H9 (cell line): ENCODE data around the gene TRABD2B. TPM values are rescaled to one million over a fixed set of nuclear protein-coding genes. Genes with fewer than 3 reads are reported as not detected.

Experiments used
- DNase-seq: peaks from one replicate; pipeline ENCODE4 v3.0.0-alpha.2; 2017
- H2AFZ ChIP-seq: one replicate; pipeline ENCODE4 v1.6.1; 2013; ENCODE audit warnings: mild to moderate bottlenecking, low read length, control low read depth, moderate library complexity
- H2AK5ac ChIP-seq: 2 replicates; pipeline ENCODE4 v1.6.1; 2013; ENCODE audit warnings: low read length, control low read depth, mixed read lengths; ENCODE audit not compliant: insufficient read length
- H2BK120ac ChIP-seq: one replicate; pipeline ENCODE4 v1.6.1; 2013; ENCODE audit warnings: low read depth, mild to moderate bottlenecking, low read length, control low read depth, inconsistent platforms; ENCODE audit not compliant: poor library complexity, severe bottlenecking
- H2BK12ac ChIP-seq: 2 replicates; pipeline ENCODE4 v1.6.1; 2013; ENCODE audit warnings: low read length, control low read depth, mixed read lengths, low read depth; ENCODE audit not compliant: insufficient read length
- H2BK15ac ChIP-seq: 2 replicates; pipeline ENCODE4 v1.6.1; 2013; ENCODE audit warnings: low read depth, low read length, control low read depth
- H2BK20ac ChIP-seq: one replicate; pipeline ENCODE4 v1.6.1; 2013; ENCODE audit warnings: low read depth, mild to moderate bottlenecking, low read length, control low read depth, inconsistent platforms; ENCODE audit not compliant: poor library complexity, severe bottlenecking
- H2BK5ac ChIP-seq: 2 replicates; pipeline ENCODE4 v1.6.1; 2013; ENCODE audit warnings: low read length, control low read depth, mixed read lengths; ENCODE audit not compliant: insufficient read length
- H3K14ac ChIP-seq: 2 replicates; pipeline ENCODE4 v1.6.1; 2013; ENCODE audit warnings: low read length, control low read depth; ENCODE audit not compliant: insufficient read depth
- H3K18ac ChIP-seq: 2 replicates; pipeline ENCODE4 v1.6.1; 2013; ENCODE audit warnings: low read depth, mild to moderate bottlenecking, mixed read lengths, low read length, control low read depth; ENCODE audit not compliant: insufficient read length
- H3K23ac ChIP-seq: 2 replicates; pipeline ENCODE4 v1.6.1; 2013; ENCODE audit warnings: low read length, control low read depth, mixed read lengths, low read depth; ENCODE audit not compliant: insufficient read length
- H3K23me2 ChIP-seq: 2 replicates; pipeline ENCODE4 v1.6.1; 2013; ENCODE audit warnings: low read depth, mild to moderate bottlenecking, mixed read lengths, low read length, control low read depth; ENCODE audit not compliant: insufficient read length, poor library complexity, severe bottlenecking
- H3K27ac ChIP-seq: 2 replicates; pipeline ENCODE4 v1.5.1; 2013; ENCODE audit warnings: low read length, control low read depth, mixed read lengths, low read depth; ENCODE audit not compliant: insufficient read length
- H3K27me3 ChIP-seq: 2 replicates; pipeline ENCODE4 v1.6.1; 2013; ENCODE audit warnings: low read length, control low read depth, inconsistent platforms; ENCODE audit not compliant: insufficient read depth
- H3K4ac ChIP-seq: 2 replicates; pipeline ENCODE4 v1.6.1; 2013; ENCODE audit warnings: low read depth, mild to moderate bottlenecking, control low read depth, inconsistent platforms, low read length, moderate library complexity
- H3K4me1 ChIP-seq: 2 replicates; pipeline ENCODE4 v1.6.1; 2013; ENCODE audit warnings: low read length, control low read depth, inconsistent platforms; ENCODE audit not compliant: insufficient read depth
- H3K4me2 ChIP-seq: 2 replicates; pipeline ENCODE4 v1.6.1; 2013; ENCODE audit warnings: low read length, control low read depth, mixed read lengths; ENCODE audit not compliant: insufficient read length, insufficient read depth
- H3K56ac ChIP-seq: 2 replicates; pipeline ENCODE4 v1.6.1; 2013; ENCODE audit warnings: low read depth, mild to moderate bottlenecking, mixed read lengths, low read length, control low read depth; ENCODE audit not compliant: insufficient read length
- H3K79me1 ChIP-seq: 2 replicates; pipeline ENCODE4 v1.6.1; 2013; ENCODE audit warnings: low read depth, mild to moderate bottlenecking, moderate library complexity, low read length, control low read depth, inconsistent platforms; ENCODE audit not compliant: insufficient read depth, poor library complexity, severe bottlenecking
- H3K79me2 ChIP-seq: 2 replicates; pipeline ENCODE4 v1.6.1; 2013; ENCODE audit warnings: low read length, control low read depth, inconsistent platforms; ENCODE audit not compliant: insufficient read depth
- H3K9ac ChIP-seq: 2 replicates; pipeline ENCODE4 v1.6.1; 2013; ENCODE audit warnings: low read length, control low read depth, mixed read lengths; ENCODE audit not compliant: insufficient read length; ENCODE audit errors: extremely low read depth
- H3K9me3 ChIP-seq: one replicate; pipeline ENCODE4 v1.6.1; 2013; ENCODE audit warnings: low read depth, low read length, inconsistent platforms; ENCODE audit not compliant: control insufficient read depth
- H3T11ph ChIP-seq: one replicate; pipeline ENCODE4 v1.6.1; 2013; ENCODE audit warnings: mild to moderate bottlenecking, low read length, control low read depth, inconsistent platforms
- H4K20me1 ChIP-seq: one replicate; pipeline ENCODE4 v1.6.1; 2013; ENCODE audit not compliant: control insufficient read depth, insufficient read length, insufficient read depth
- H4K5ac ChIP-seq: 2 replicates; pipeline ENCODE4 v1.6.1; 2013; ENCODE audit warnings: low read depth, mild to moderate bottlenecking, mixed read lengths, low read length, control low read depth; ENCODE audit not compliant: insufficient read length
- H4K8ac ChIP-seq: replicated peaks from 2 replicates; pipeline ENCODE4 v1.6.1; 2013; ENCODE audit warnings: low read length, control low read depth, mixed read lengths, low read depth; ENCODE audit not compliant: insufficient read length
- H4K91ac ChIP-seq: 2 replicates; pipeline ENCODE4 v1.6.1; 2013; ENCODE audit warnings: low read depth, mild to moderate bottlenecking, moderate library complexity, mixed read lengths, low read length, control low read depth; ENCODE audit not compliant: insufficient read length
- H3K27ac Mint-ChIP-seq, 3 experiments: 2 replicates in 2 of 3; 3 replicates in 1 of 3; pipeline ENCODE4 v1.8.0; 2020 to 2021; ENCODE audit warnings: mixed read lengths in 3 of 3, mild to moderate bottlenecking in 1 of 3, moderate library complexity in 1 of 3
- H3K27me3 Mint-ChIP-seq: 2 replicates; pipeline ENCODE4 v1.8.0; 2021; ENCODE audit warnings: low read depth, mild to moderate bottlenecking, moderate library complexity, mixed read lengths
- H3K36me3 Mint-ChIP-seq, 3 experiments: 2 replicates in 2 of 3; 3 replicates in 1 of 3; pipeline ENCODE4 v1.8.0; 2020 to 2021; ENCODE audit warnings: low read depth in 3 of 3, mixed read lengths in 3 of 3; ENCODE audit not compliant: insufficient read depth in 1 of 3
- H3K4me1 Mint-ChIP-seq, 2 experiments: 2 replicates each; pipeline ENCODE4 v1.8.0; 2020; ENCODE audit warnings: mixed read lengths in 2 of 2
- H3K4me3 Mint-ChIP-seq, 2 experiments: 2 replicates in 1 of 2; 3 replicates in 1 of 2; pipeline ENCODE4 v1.8.0; 2020 to 2021; ENCODE audit warnings: mild to moderate bottlenecking in 2 of 2, mixed read lengths in 2 of 2, moderate library complexity in 1 of 2
- H3K9me3 Mint-ChIP-seq, 2 experiments: 2 replicates in 1 of 2; 3 replicates in 1 of 2; pipeline ENCODE4 v1.8.0; 2020; ENCODE audit warnings: mild to moderate bottlenecking in 2 of 2, mixed read lengths in 2 of 2, moderate library complexity in 1 of 2
- WGBS: extraction: QIAGEN DNeasy Blood & Tissue Kit; methylation state at CpG from one replicate; pipeline ENCODE4 v1.1.7; 2013; ENCODE audit warnings: missing lambda C conversion rate, low lambda C conversion rate, mixed read lengths; ENCODE audit not compliant: insufficient read length; ENCODE audit errors: extremely low coverage; 5-methylcytosine and 5-hydroxymethylcytosine counted together
- total RNA-seq: library from RNA; stranded (reverse); gene quantifications from 2 replicates; pipeline ENCODE4 v1.2.1, GENCODE V29; 2021
- TF ChIP-seq, protein P1 (sequence below): fragments of 200-600 bp; sonication (generic); conservative IDR thresholded peaks from 3 replicates; pipeline ENCODE4 v1.8.0; 2021; ENCODE audit warnings: antibody characterized with exemption, mild to moderate bottlenecking

Gene TRABD2B
- total RNA-seq, 1 experiment from 2014 or later: 2.3 TPM

GRCh38 chr1:47980501-47980900, 16.7 kb downstream of the TRABD2B start:
- Histone ChIP-seq H3K9ac (no peak overlapping the region), H4K91ac (no peak overlapping the region)

More at GRCh38 chr1:47980501-47980900, 16.7 kb downstream of the TRABD2B start:
- Mint-ChIP-seq H3K27ac (no peak overlapping the region; a peak in 1 of 7 replicates), H3K27me3 (peaks cover 18% of the 10 kb centered on the region), H3K4me3 (no peak overlapping the region), H3K9me3 (no peaks in the 10 kb centered on the region; a peak in 1 of 5 replicates), H3K4me1 (peaks cover 30 to 34% of the 10 kb centered on the region in 2 experiments), H3K36me3 (peaks cover 0 to 5% (median 3%) of the 10 kb centered on the region in 3 experiments; a peak in 4 of 7 replicates)
- peaks cover 10% of the 10 kb centered on the region; the same call in 1 of the 2 replicates for H3K4me1 ChIP-seq
- DNase-seq: no peak
- H3K18ac ChIP-seq: no peak overlapping the region
- peaks cover 11% of the 10 kb centered on the region for H3K23me2 ChIP-seq
- H2BK120ac ChIP-seq: no peak overlapping the region
- H3K56ac ChIP-seq: no peak overlapping the region
- no peak overlapping the region for H3T11ph ChIP-seq
- H2BK12ac ChIP-seq: no peak overlapping the region
- H3K27ac ChIP-seq: no peak overlapping the region
- no CpG with 5 or more reads among the region's 3 CpGs for WGBS
- no peaks in the 10 kb centered on the region for H4K20me1 ChIP-seq
- TF ChIP-seq, protein P1, sequence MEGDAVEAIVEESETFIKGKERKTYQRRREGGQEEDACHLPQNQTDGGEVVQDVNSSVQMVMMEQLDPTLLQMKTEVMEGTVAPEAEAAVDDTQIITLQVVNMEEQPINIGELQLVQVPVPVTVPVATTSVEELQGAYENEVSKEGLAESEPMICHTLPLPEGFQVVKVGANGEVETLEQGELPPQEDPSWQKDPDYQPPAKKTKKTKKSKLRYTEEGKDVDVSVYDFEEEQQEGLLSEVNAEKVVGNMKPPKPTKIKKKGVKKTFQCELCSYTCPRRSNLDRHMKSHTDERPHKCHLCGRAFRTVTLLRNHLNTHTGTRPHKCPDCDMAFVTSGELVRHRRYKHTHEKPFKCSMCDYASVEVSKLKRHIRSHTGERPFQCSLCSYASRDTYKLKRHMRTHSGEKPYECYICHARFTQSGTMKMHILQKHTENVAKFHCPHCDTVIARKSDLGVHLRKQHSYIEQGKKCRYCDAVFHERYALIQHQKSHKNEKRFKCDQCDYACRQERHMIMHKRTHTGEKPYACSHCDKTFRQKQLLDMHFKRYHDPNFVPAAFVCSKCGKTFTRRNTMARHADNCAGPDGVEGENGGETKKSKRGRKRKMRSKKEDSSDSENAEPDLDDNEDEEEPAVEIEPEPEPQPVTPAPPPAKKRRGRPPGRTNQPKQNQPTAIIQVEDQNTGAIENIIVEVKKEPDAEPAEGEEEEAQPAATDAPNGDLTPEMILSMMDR: no peak
- no peaks in the 10 kb centered on the region for H3K79me1 ChIP-seq
- no peak overlapping the region for H2BK15ac ChIP-seq
- no peaks in the 10 kb centered on the region; the same call in 1 of the 2 replicates for H3K27me3 ChIP-seq
- no peak overlapping the region for H3K4me2 ChIP-seq
- no peaks in the 10 kb centered on the region for H3K79me2 ChIP-seq
- no peak overlapping the region for H2BK5ac ChIP-seq
- no peaks in the 10 kb centered on the region for H3K9me3 ChIP-seq
- H2AFZ ChIP-seq: no peak overlapping the region
- H3K14ac ChIP-seq: no peak overlapping the region
- H4K5ac ChIP-seq: no peak overlapping the region
- no peak overlapping the region for H3K23ac ChIP-seq
- no peak overlapping the region for H2BK20ac ChIP-seq
- no peak overlapping the region for H4K8ac ChIP-seq
- no peak overlapping the region for H2AK5ac ChIP-seq
- H3K4ac ChIP-seq: no peak overlapping the region
